ENCODE data around the gene RNASEH2C. TPM values are rescaled to one million over a fixed set of nuclear protein-coding genes. Genes with fewer than 3 reads are reported as not detected.

Gene RNASEH2C
- polyA plus RNA-seq, 1 experiment = 33.9 TPM

DNA sequence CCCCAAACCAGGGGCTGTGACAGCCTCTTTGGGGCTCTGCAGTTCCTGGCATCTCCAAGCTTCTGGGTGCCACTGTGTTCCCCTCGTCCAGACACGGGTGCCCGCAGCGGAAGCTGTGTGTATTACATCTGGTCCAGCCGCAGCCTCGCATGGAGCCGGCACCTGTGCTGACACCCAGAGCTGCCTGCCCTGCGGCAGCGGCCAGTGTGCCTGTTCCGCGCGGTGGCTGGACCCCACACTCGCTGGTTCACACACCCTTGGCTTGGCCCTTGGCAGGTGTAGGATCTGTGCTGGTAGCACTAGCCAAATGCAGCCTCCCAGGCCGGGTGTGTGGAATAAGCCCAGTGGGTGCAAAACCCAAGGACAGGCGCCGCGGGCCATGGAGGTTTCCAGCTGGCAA, 24.5 kb upstream of the RNASEH2C start:
- Histone ChIP-seq H3K36me3 (ENCODE audit: control insufficient read depth, insufficient read depth, low read length) (no peaks in the 10 kb centered on the region), H3K4me3 (ENCODE audit: low read depth, low read length) (no peak overlapping the region), H3K27me3 (ENCODE audit: control insufficient read depth, insufficient read depth, low read length) (peaks cover 12% of the 10 kb centered on the region)
- TF ChIP-seq, protein P1, sequence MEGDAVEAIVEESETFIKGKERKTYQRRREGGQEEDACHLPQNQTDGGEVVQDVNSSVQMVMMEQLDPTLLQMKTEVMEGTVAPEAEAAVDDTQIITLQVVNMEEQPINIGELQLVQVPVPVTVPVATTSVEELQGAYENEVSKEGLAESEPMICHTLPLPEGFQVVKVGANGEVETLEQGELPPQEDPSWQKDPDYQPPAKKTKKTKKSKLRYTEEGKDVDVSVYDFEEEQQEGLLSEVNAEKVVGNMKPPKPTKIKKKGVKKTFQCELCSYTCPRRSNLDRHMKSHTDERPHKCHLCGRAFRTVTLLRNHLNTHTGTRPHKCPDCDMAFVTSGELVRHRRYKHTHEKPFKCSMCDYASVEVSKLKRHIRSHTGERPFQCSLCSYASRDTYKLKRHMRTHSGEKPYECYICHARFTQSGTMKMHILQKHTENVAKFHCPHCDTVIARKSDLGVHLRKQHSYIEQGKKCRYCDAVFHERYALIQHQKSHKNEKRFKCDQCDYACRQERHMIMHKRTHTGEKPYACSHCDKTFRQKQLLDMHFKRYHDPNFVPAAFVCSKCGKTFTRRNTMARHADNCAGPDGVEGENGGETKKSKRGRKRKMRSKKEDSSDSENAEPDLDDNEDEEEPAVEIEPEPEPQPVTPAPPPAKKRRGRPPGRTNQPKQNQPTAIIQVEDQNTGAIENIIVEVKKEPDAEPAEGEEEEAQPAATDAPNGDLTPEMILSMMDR (IDR thresholded peaks at IDR 0.05; ENCODE audit: insufficient read depth, low read depth, low read length) = no peak
- DNase-seq (ENCODE audit: low read depth) = no peak
- ChIA-PET POLR2A (no interaction called here), CTCF (interaction anchor here (0.6 to 1.6 kb wide), 4 partner anchors 21 to 72 kb away, joined by 3 to 6 read pairs (median 4); no protein-coding TSS in a partner anchor)

DNA sequence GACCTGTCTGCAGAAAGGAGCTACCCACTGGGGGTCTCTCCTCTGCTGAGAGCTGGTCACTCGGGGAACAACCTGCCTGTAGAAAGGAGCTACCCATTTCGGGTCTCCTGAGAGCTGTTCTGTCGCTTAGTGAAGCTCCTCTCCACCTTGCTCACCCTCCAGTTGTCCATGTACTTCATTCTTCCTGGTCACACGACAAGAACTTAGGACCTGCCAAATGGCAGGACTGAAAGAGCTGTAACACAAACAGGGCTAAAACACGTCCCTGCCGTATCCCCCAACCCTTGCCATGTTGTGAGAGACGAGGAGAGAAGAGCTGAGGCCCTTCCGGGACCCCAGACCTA, 24.1 kb upstream of the RNASEH2C start:
- ChIA-PET CTCF (interaction anchor here (0.6 to 1.6 kb wide), 6 partner anchors 10 to 73 kb away, joined by 3 to 6 read pairs (median 3); partner anchors contain the start of gene RNASEH2C), POLR2A (no interaction called here)
- Histone ChIP-seq H3K4me3 (ENCODE audit: low read depth, low read length) (no peak overlapping the region), H3K36me3 (ENCODE audit: control insufficient read depth, insufficient read depth, low read length) (no peaks in the 10 kb centered on the region), H3K27me3 (ENCODE audit: control insufficient read depth, insufficient read depth, low read length) (peaks cover 12% of the 10 kb centered on the region)
- no peak for DNase-seq (ENCODE audit: low read depth)
- TF ChIP-seq, protein P1 (IDR thresholded peaks at IDR 0.05; ENCODE audit: insufficient read depth, low read depth, low read length) = no peak

- CTCF ChIA-PET = interaction anchor here (0.6 to 1.6 kb wide), 7 partner anchors 11 to 73 kb away, joined by 3 to 6 read pairs (median 3); partner anchors contain the start of gene RNASEH2C
- TF ChIP-seq, protein P1 (IDR thresholded peaks at IDR 0.05; ENCODE audit: insufficient read depth, low read depth, low read length) = peak; percentile 47
- Histone ChIP-seq H3K27me3 (ENCODE audit: control insufficient read depth, insufficient read depth, low read length) (peaks cover 9% of the 10 kb centered on the region), H3K36me3 (ENCODE audit: control insufficient read depth, insufficient read depth, low read length) (no peaks in the 10 kb centered on the region), H3K4me3 (ENCODE audit: low read depth, low read length) (no peak overlapping the region)
- POLR2A ChIA-PET = no interaction called here
- no peak for DNase-seq (ENCODE audit: low read depth)
Measured at GRCh38 chr11:65744026-65744698, 23.6 kb upstream of the RNASEH2C start.

DNA sequence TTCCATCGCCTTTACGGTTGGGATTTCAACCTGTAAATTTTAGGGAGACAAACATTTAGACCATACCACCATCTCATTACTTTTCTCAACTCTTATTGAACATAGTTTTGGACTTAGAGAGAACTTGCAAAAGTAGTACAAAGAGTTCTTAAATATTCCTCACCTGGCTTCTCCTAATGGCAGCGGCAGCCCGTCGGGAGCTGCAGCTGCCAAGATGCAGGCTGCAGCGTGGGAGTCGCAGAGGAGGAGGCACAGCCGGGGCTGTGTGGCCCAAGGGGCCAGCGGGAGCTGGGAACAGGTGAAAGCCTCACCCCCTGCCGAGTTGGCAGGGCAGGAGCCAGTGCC, 23.1 kb upstream of the RNASEH2C start:
- no peak for DNase-seq (ENCODE audit: low read depth)
- TF ChIP-seq, protein P1 (IDR thresholded peaks at IDR 0.05; ENCODE audit: insufficient read depth, low read depth, low read length) = no peak
- POLR2A ChIA-PET = no interaction called here
- no peak overlapping the region for H3K4me3 ChIP-seq (ENCODE audit: low read depth, low read length)
- no peaks in the 10 kb centered on the region for H3K36me3 ChIP-seq (ENCODE audit: control insufficient read depth, insufficient read depth, low read length)
- peaks cover 8% of the 10 kb centered on the region for H3K27me3 ChIP-seq (ENCODE audit: control insufficient read depth, insufficient read depth, low read length)
- CTCF ChIA-PET = interaction anchor here (1.0 to 1.6 kb wide), 3 partner anchors 12 to 74 kb away, joined by 3 to 5 read pairs (median 4); no protein-coding TSS in a partner anchor

GRCh38 chr11:65742353-65742752, 21.8 kb upstream of the RNASEH2C start:
- ChIA-PET POLR2A (no interaction called here), CTCF (interaction anchor here (0.7 to 0.8 kb wide), 2 partner anchors 24 to 76 kb away, joined by 3 read pairs; no protein-coding TSS in a partner anchor)
- Histone ChIP-seq H3K27me3 (ENCODE audit: control insufficient read depth, insufficient read depth, low read length) (peaks cover 7% of the 10 kb centered on the region), H3K4me3 (ENCODE audit: low read depth, low read length) (no peak overlapping the region), H3K36me3 (ENCODE audit: control insufficient read depth, insufficient read depth, low read length) (no peaks in the 10 kb centered on the region)
- TF ChIP-seq, protein P1 (IDR thresholded peaks at IDR 0.05; ENCODE audit: insufficient read depth, low read depth, low read length) = no peak
- no peak for DNase-seq (ENCODE audit: low read depth)

All from BJ (cell line).